ENCODE data around the gene NSUN7. TPM values are rescaled to one million over a fixed set of nuclear protein-coding genes. Genes with fewer than 3 reads are reported as not detected.

Gene NSUN7
- total and polyA plus RNA-seq, 9 of the 15 experiments (the other 6 are each of a cell fraction or from before 2014, with no cell fraction given): not detected

- no peak for TF ChIP-seq GATA2 (CRISPR knock-in tag; IDR thresholded peaks at IDR 0.05)
- TF ChIP-seq THAP12 (CRISPR knock-in tag; IDR thresholded peaks at IDR 0.05): no peak
- peak; percentile 48; the same call in 1 of the 2 replicates for TF ChIP-seq ATF7 (IDR thresholded peaks at IDR 0.05)
- TF ChIP-seq POLR2H (tag; IDR thresholded peaks at IDR 0.05; ENCODE audit: low read depth): peak; percentile 40; the same call in 1 of the 2 replicates
- TF ChIP-seq C11orf30 (IDR thresholded peaks at IDR 0.05; ENCODE audit: low read depth): peak; percentile 72; the same call in 1 of the 2 replicates
- no peak for TF ChIP-seq NR2C2 (CRISPR knock-in tag; IDR thresholded peaks at IDR 0.05)
- peak; percentile 61; the same call in 1 of the 2 replicates for TF ChIP-seq NR2C2 (tag; IDR thresholded peaks at IDR 0.05)
- TF ChIP-seq BACH1 (tag; IDR thresholded peaks at IDR 0.05): peak; percentile 91; the same call in 1 of the 2 replicates
- TF ChIP-seq SRSF3 (IDR thresholded peaks at IDR 0.05; ENCODE audit: insufficient read depth, low read length): no peak
- no peak for TF ChIP-seq JUNB (CRISPR knock-in tag; conservative IDR thresholded peaks at IDR 0.05)
- no peak for TF ChIP-seq BMI1 (IDR thresholded peaks at IDR 0.05; ENCODE audit: low read length)
- peak; percentile 31; the same call in 1 of the 2 replicates for TF ChIP-seq CTBP1 (IDR thresholded peaks at IDR 0.05; ENCODE audit: borderline replicate concordance)
- no peak for TF ChIP-seq ZNF561 (CRISPR knock-in tag; conservative IDR thresholded peaks at IDR 0.05)
- TF ChIP-seq ZNF224 (CRISPR knock-in tag; IDR thresholded peaks at IDR 0.05): no peak
- TF ChIP-seq KLF10 (CRISPR knock-in tag; IDR thresholded peaks at IDR 0.05): no peak
- TF ChIP-seq ESRRA (IDR thresholded peaks at IDR 0.05; ENCODE audit: borderline replicate concordance, low read depth): peak; percentile 73; the same call in 1 of the 2 replicates
Observed at GRCh38 chr4:40763228-40763716, 13.5 kb downstream of the NSUN7 start (continued).

Data from K562 (cell line).